Measurements from ENCODE around the gene MAD1L1.

MAD1L1 gene

GRCh38 chr7:2156756-2157472, 75.8 kb downstream of the MAD1L1 start:
- no peak for DNase-seq (ENCODE audit: insufficient read length)
- no peak for FAIRE-seq
- TF ChIP-seq TAF1 (IDR thresholded peaks at IDR 0.05; ENCODE audit: borderline replicate concordance, low read depth, low read length) = no peak
- no peak for TF ChIP-seq POLR2A (IDR thresholded peaks at IDR 0.05; ENCODE audit: low read depth, low read length)
- TF ChIP-seq POLR2AphosphoS5 (IDR thresholded peaks at IDR 0.05; ENCODE audit: low read depth, low read length) = no peak

DNA sequence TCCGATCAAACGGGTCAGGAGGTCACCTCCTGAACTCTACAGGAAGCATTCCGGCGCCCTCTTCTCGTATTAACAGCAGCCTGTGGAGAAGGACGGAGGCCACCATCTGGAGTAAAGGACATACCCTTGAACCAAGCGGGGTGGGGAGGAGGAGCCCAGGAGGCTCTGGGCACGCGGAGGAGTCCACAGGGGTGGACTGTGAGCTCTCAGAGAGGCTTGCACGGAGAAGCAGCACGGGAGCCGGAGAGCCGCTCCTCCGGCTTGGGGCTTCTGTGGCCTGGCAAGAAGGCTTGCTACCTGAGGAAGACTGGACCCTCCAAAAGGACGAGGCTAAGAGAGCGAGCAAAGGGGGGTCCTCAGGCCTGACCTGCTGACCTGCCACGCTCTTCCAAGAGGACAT, 77.9 kb downstream of the MAD1L1 start:
- FAIRE-seq (no peak), DNase-seq (ENCODE audit: insufficient read length) (no peak)
- TF ChIP-seq TAF1 (IDR thresholded peaks at IDR 0.05; ENCODE audit: borderline replicate concordance, low read depth, low read length) (no peak), POLR2AphosphoS5 (IDR thresholded peaks at IDR 0.05; ENCODE audit: low read depth, low read length) (no peak), POLR2A (IDR thresholded peaks at IDR 0.05; ENCODE audit: low read depth, low read length) (no peak)

DNA sequence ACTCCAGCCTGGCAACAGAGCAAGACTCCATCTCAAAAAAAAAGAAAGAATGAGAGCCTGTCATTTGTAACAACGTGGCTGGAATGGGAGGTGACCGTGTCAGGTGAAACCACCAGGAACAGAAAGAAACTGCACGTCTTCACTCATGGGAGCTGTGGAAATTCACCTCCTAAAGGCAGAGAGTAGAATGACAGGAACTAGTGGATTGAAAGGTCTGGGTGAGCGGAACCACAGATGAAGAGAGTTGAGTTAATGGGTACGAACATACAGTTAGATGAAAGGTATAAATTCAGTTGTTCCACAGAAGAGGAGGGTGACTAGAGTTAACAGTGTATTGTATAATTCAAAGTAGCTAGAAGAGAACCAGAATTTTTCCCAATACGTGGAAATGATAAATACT, 78.6 kb downstream of the MAD1L1 start:
- DNase-seq (ENCODE audit: insufficient read length) (no peak), FAIRE-seq (no peak)
- TF ChIP-seq POLR2AphosphoS5 (IDR thresholded peaks at IDR 0.05; ENCODE audit: low read depth, low read length) (no peak), POLR2A (IDR thresholded peaks at IDR 0.05; ENCODE audit: low read depth, low read length) (no peak), TAF1 (IDR thresholded peaks at IDR 0.05; ENCODE audit: borderline replicate concordance, low read depth, low read length) (no peak)

- no peak for DNase-seq (ENCODE audit: insufficient read length)
- no peak for FAIRE-seq
- TF ChIP-seq TAF1 (IDR thresholded peaks at IDR 0.05; ENCODE audit: borderline replicate concordance, low read depth, low read length) (no peak), POLR2AphosphoS5 (IDR thresholded peaks at IDR 0.05; ENCODE audit: low read depth, low read length) (no peak), POLR2A (IDR thresholded peaks at IDR 0.05; ENCODE audit: low read depth, low read length) (no peak)
Measured at GRCh38 chr7:2152646-2153045, 80.1 kb downstream of the MAD1L1 start.

GRCh38 chr7:2151801-2152612, 80.7 kb downstream of the MAD1L1 start:
- FAIRE-seq = no peak

DNA sequence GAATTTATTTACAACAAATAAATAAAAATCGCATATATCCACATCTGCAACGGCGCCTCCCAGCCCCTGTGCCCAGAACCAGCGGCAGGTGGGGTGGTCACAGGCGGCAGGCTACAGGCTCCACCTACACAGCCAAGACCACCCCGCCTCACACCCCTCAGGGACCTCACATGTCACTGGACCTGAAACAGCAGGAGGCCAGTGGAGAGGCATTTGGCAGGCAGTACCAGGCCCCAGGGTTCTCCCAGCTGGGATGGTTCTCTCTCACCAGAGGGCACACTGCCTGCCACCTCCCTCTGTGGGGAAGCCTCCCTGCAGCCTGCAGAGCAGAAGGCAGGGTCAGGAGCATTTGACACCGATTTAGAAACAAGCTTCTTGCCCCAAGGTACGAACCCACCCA, 81.5 kb downstream of the MAD1L1 start:
- TF ChIP-seq TAF1 (IDR thresholded peaks at IDR 0.05; ENCODE audit: borderline replicate concordance, low read depth, low read length) (no peak), POLR2AphosphoS5 (IDR thresholded peaks at IDR 0.05; ENCODE audit: low read depth, low read length) (no peak), POLR2A (IDR thresholded peaks at IDR 0.05; ENCODE audit: low read depth, low read length) (no peak)
- FAIRE-seq = no peak
- DNase-seq (ENCODE audit: insufficient read length) = no peak

More at GRCh38 chr7:2151801-2152612, 80.7 kb downstream of the MAD1L1 start:
- TF ChIP-seq POLR2AphosphoS5 (IDR thresholded peaks at IDR 0.05; ENCODE audit: low read depth, low read length) (no peak), POLR2A (IDR thresholded peaks at IDR 0.05; ENCODE audit: low read depth, low read length) (no peak), TAF1 (IDR thresholded peaks at IDR 0.05; ENCODE audit: borderline replicate concordance, low read depth, low read length) (no peak)
- no peak for DNase-seq (ENCODE audit: insufficient read length)

GRCh38 chr7:2150445-2150815, 82.3 kb downstream of the MAD1L1 start:
- TF ChIP-seq TAF1 (IDR thresholded peaks at IDR 0.05; ENCODE audit: borderline replicate concordance, low read depth, low read length) (no peak), POLR2A (IDR thresholded peaks at IDR 0.05; ENCODE audit: low read depth, low read length) (no peak), POLR2AphosphoS5 (IDR thresholded peaks at IDR 0.05; ENCODE audit: low read depth, low read length) (no peak)
- DNase-seq (ENCODE audit: insufficient read length) (no peak), FAIRE-seq (no peak)

GRCh38 chr7:2149672-2150444, 82.9 kb downstream of the MAD1L1 start:
- DNase-seq (ENCODE audit: insufficient read length) (no peak), FAIRE-seq (no peak)
- no peak for TF ChIP-seq POLR2AphosphoS5 (IDR thresholded peaks at IDR 0.05; ENCODE audit: low read depth, low read length)
- no peak for TF ChIP-seq POLR2A (IDR thresholded peaks at IDR 0.05; ENCODE audit: low read depth, low read length)
- TF ChIP-seq TAF1 (IDR thresholded peaks at IDR 0.05; ENCODE audit: borderline replicate concordance, low read depth, low read length) = no peak

DNA sequence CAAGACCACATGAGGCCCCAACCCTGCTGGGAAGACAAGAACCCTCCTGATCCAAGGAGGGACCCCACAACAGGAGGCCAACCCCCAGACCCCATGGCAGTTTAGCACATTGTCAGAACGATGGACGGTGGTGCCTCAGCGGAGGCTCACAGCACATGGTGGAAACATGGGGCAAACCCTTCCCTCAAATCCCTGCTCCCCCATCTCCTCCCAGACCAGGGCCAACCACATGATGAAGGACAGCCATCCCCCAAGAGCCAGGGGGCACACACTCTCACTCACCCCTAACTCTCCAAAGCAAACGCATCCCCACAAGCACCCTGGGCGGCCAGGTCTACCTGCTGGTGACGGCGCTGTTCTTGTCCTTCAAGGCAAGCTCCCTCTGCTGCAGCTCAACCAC, 83.9 kb downstream of the MAD1L1 start:
- TF ChIP-seq TAF1 (IDR thresholded peaks at IDR 0.05; ENCODE audit: borderline replicate concordance, low read depth, low read length) = no peak
- no peak for TF ChIP-seq POLR2AphosphoS5 (IDR thresholded peaks at IDR 0.05; ENCODE audit: low read depth, low read length)
- no peak for TF ChIP-seq POLR2A (IDR thresholded peaks at IDR 0.05; ENCODE audit: low read depth, low read length)
- no peak for DNase-seq (ENCODE audit: insufficient read length)
- no peak for FAIRE-seq

- FAIRE-seq (no peak), DNase-seq (ENCODE audit: insufficient read length) (no peak)
- TF ChIP-seq POLR2A (IDR thresholded peaks at IDR 0.05; ENCODE audit: low read depth, low read length) (no peak), POLR2AphosphoS5 (IDR thresholded peaks at IDR 0.05; ENCODE audit: low read depth, low read length) (no peak), TAF1 (IDR thresholded peaks at IDR 0.05; ENCODE audit: borderline replicate concordance, low read depth, low read length) (no peak)
Measured at GRCh38 chr7:2148189-2148588, 84.6 kb downstream of the MAD1L1 start.
